Gastrocnemius medialis (tissue), 4 donors: ENCODE measurements around the gene PRIMA1. TPM values are rescaled to one million over a fixed set of nuclear protein-coding genes. Genes with fewer than 3 reads are reported as not detected.

Experiments
- ATAC-seq, 2 donors: fragments of 150-250 bp; one replicate each; pipeline ENCODE4 v1.9.1; 2016
- DNase-seq, 2 donors: peaks; one replicate each; pipeline ENCODE4 v3.0.0-alpha.2; 2019
- H3K27ac ChIP-seq, 4 donors: fragments of 200-600 bp; sonication (generic); 1 replicate in 1 of 4; 2 replicates in 3 of 4; pipeline ENCODE4 v1.5.1; 2016 to 2018; ENCODE audit warnings: mild to moderate bottlenecking in 2 of 4, moderate library complexity in 1 of 4
- H3K27me3 ChIP-seq, 3 donors: fragments of 200-600 bp; sonication (generic) in 2 of 3; 1 replicate in 1 of 3; 2 replicates in 2 of 3; pipeline versions ENCODE4 v1.5.1 to v1.6.0; 2016 to 2019; ENCODE audit warnings: mild to moderate bottlenecking in 1 of 3, moderate library complexity in 1 of 3
- H3K36me3 ChIP-seq, 2 donors: fragments of 200-600 bp; sonication (generic) in 1 of 2; one replicate each; pipeline ENCODE4 v1.5.1; 2017 to 2018
- H3K4me1 ChIP-seq, 2 donors: fragments of 200-600 bp; sonication (generic) in 1 of 2; one replicate each; pipeline ENCODE4 v1.5.1; 2016 to 2017; ENCODE audit warnings: mild to moderate bottlenecking in 2 of 2
- H3K4me3 ChIP-seq, 4 donors: fragments of 200-600 bp; sonication (generic) in 3 of 4; 1 replicate in 1 of 4; 2 replicates in 3 of 4; pipeline ENCODE4 v1.5.1; 2016 to 2019; ENCODE audit warnings: mild to moderate bottlenecking in 2 of 4
- H3K9me3 ChIP-seq, 3 donors: fragments of 200-600 bp; sonication (generic) in 2 of 3; 1 replicate in 1 of 3; 2 replicates in 2 of 3; pipeline ENCODE4 v1.5.1; 2016 to 2019
- CTCF ChIP-seq, 5 experiments: fragments of 450-650 bp in 3 of 5; fragments of 200-600 bp in 2 of 5; sonication (generic) in 2 of 5; IDR thresholded peaks in 4 of 5; conservative IDR thresholded peaks in 1 of 5; 1 replicate in 4 of 5; 2 replicates in 1 of 5; pipeline ENCODE4 v1.5.1; 2016 to 2019; ENCODE audit warnings: antibody characterized with exemption in 5 of 5, mild to moderate bottlenecking in 3 of 5, moderate library complexity in 3 of 5
- POLR2A ChIP-seq, 2 donors: fragments of 450-650 bp; IDR thresholded peaks; one replicate each; pipeline ENCODE4 v1.6.1; 2017; ENCODE audit warnings: antibody characterized with exemption in 2 of 2, mild to moderate bottlenecking in 2 of 2, moderate library complexity in 2 of 2
- in situ Hi-C, 4 donors: fragments of 200-750 bp; cut with MboI; loops; one replicate each; pipeline versions ENCODE4 v1.15.0 to v1.8.0; 2017; ENCODE audit warnings: low sequenced_read_pairs in 4 of 4
- intact Hi-C: fragments of 100-400 bp; cut with DNase I; formaldehyde crosslinking; loops from one replicate; pipeline ENCODE4 v1.15.1; 2023; ENCODE audit warnings: low total_unique reads
- total RNA-seq, 4 donors: library from RNA; depleted of rRNA; stranded (reverse); fragments of >200 nt; gene quantifications; one replicate each; pipeline versions ENCODE4 v1.1.0 to v1.2.3, GENCODE V29; 2016

PRIMA1 gene
- total RNA-seq, 4 donors from 2014 or later, result 0.09 to 1.0 (median 0.16) TPM; not detected in 1

- H3K4me1 ChIP-seq, result no peaks in the 10 kb centered on the region
- no peak overlapping the region for H3K4me3 ChIP-seq
- H3K27me3 ChIP-seq, result no peaks in the 10 kb centered on the region
- ATAC-seq (peak; percentile 72 to 80), DNase-seq (no peak)
- in situ Hi-C loops, result no loop called here
- TF ChIP-seq POLR2A (IDR thresholded peaks at IDR 0.05) (no peak), CTCF (IDR thresholded peaks at IDR 0.05 in 4 of 5, conservative IDR thresholded peaks at IDR 0.05 in 1 of 5) (no peak)
- H3K9me3 ChIP-seq, result no peaks in the 10 kb centered on the region
- H3K27ac ChIP-seq, result no peak overlapping the region
- intact Hi-C loops, result no loop called here
- H3K36me3 ChIP-seq, result no peaks in the 10 kb centered on the region
Measured at GRCh38 chr14:93686268-93686667, 102.0 kb downstream of the PRIMA1 start.

GRCh38 chr14:93685121-93685895 is 103.0 kb downstream of the PRIMA1 start:
- no peaks in the 10 kb centered on the region for H3K4me1 ChIP-seq
- in situ Hi-C loops (no loop called here), intact Hi-C loops (no loop called here)
- DNase-seq, result no peak
- no peak overlapping the region for H3K4me3 ChIP-seq
- H3K36me3 ChIP-seq, result no peaks in the 10 kb centered on the region
- no peak for TF ChIP-seq POLR2A (IDR thresholded peaks at IDR 0.05)
- no peak for TF ChIP-seq CTCF (IDR thresholded peaks at IDR 0.05 in 4 of 5, conservative IDR thresholded peaks at IDR 0.05 in 1 of 5)
- no peaks in the 10 kb centered on the region for H3K27me3 ChIP-seq
- no peak overlapping the region for H3K27ac ChIP-seq
- no peaks in the 10 kb centered on the region for H3K9me3 ChIP-seq
- no peak for ATAC-seq

- ATAC-seq, result no peak
- TF ChIP-seq POLR2A (IDR thresholded peaks at IDR 0.05), result no peak
- no peak for TF ChIP-seq CTCF (IDR thresholded peaks at IDR 0.05 in 4 of 5, conservative IDR thresholded peaks at IDR 0.05 in 1 of 5)
- in situ Hi-C loops, result no loop called here
- no peaks in the 10 kb centered on the region for H3K9me3 ChIP-seq
- H3K36me3 ChIP-seq, result no peaks in the 10 kb centered on the region
- no peaks in the 10 kb centered on the region for H3K27me3 ChIP-seq
- intact Hi-C loops, result no loop called here
- H3K4me3 ChIP-seq, result no peak overlapping the region
- no peak for DNase-seq
- H3K4me1 ChIP-seq, result no peaks in the 10 kb centered on the region
- no peak overlapping the region for H3K27ac ChIP-seq
Measured at GRCh38 chr14:93683226-93683625, 105.1 kb downstream of the PRIMA1 start.

- H3K9me3 ChIP-seq, result no peaks in the 10 kb centered on the region
- ATAC-seq (no peak), DNase-seq (no peak)
- intact Hi-C loops (no loop called here), in situ Hi-C loops (no loop called here)
- no peak overlapping the region for H3K27ac ChIP-seq
- H3K4me1 ChIP-seq, result no peaks in the 10 kb centered on the region
- no peak overlapping the region for H3K4me3 ChIP-seq
- no peaks in the 10 kb centered on the region for H3K36me3 ChIP-seq
- TF ChIP-seq CTCF (IDR thresholded peaks at IDR 0.05 in 4 of 5, conservative IDR thresholded peaks at IDR 0.05 in 1 of 5) (no peak), POLR2A (IDR thresholded peaks at IDR 0.05) (no peak)
- H3K27me3 ChIP-seq, result no peaks in the 10 kb centered on the region
Measured at GRCh38 chr14:93682459-93682858, 105.8 kb downstream of the PRIMA1 start.
